VCaP (cell line): ENCODE results near the gene CTNNA3.

Experiments
- H3K27ac ChIP-seq: fragments of 450-650 bp; 2 replicates; pipeline ENCODE4 v1.5.1; 2017
- CTCF ChIP-seq: fragments of 450-650 bp; conservative IDR thresholded peaks from 2 replicates; pipeline ENCODE4 v1.5.1; 2017; ENCODE audit warnings: mild to moderate bottlenecking, moderate library complexity

CTNNA3 gene

GRCh38 chr10:67259319-67259929 is 436.6 kb downstream of the CTNNA3 start:
- TF ChIP-seq CTCF, result no peak
- peak overlapping the region; percentile 92 for H3K27ac ChIP-seq

- TF ChIP-seq CTCF, result no peak
- peak overlapping the region; percentile 92 for H3K27ac ChIP-seq
Observed at GRCh38 chr10:67257427-67258144, 438.4 kb downstream of the CTNNA3 start.

GRCh38 chr10:67257018-67257417 is 439.0 kb downstream of the CTNNA3 start:
- TF ChIP-seq CTCF, result no peak
- peak overlapping the region; percentile 92 for H3K27ac ChIP-seq

- TF ChIP-seq CTCF, result no peak
- H3K27ac ChIP-seq, result no peak overlapping the region
Observed at GRCh38 chr10:67250686-67251085, 445.3 kb downstream of the CTNNA3 start.

- TF ChIP-seq CTCF, result no peak
- no peak overlapping the region for H3K27ac ChIP-seq
Observed at GRCh38 chr10:67246066-67246555, 449.9 kb downstream of the CTNNA3 start.

- no peak overlapping the region for H3K27ac ChIP-seq
- TF ChIP-seq CTCF, result no peak
Observed at GRCh38 chr10:67242528-67242927, 453.5 kb downstream of the CTNNA3 start.

GRCh38 chr10:67241451-67241850 is 454.5 kb downstream of the CTNNA3 start:
- TF ChIP-seq CTCF, result no peak
- no peak overlapping the region for H3K27ac ChIP-seq
